ENCODE data around the gene HMGB4. TPM values are rescaled to one million over a fixed set of nuclear protein-coding genes. Genes with fewer than 3 reads are reported as not detected.

The HMGB4 gene
- total RNA-seq, 2 donors from 2014 or later, result not detected

DNA sequence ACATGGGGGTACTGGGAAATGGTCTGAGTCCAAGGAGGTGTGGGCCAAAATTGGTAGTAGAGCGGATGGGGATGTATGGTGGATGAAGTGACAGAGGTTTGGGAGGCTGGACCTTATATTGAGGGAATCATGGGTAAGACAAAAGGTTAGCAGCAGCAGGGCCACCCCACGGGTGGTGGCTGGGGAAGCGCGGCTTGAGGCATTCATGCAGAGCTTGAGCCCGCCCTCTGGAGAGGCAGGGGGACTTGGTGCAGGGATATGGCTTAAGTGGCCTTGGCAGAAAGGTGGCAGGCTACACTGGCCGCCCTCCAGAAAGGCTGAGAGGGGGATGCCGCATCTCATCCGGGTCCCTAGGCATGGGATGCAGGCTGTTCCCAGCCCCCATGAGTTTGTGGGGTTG, 31.5 kb downstream of the HMGB4 start:
- Histone ChIP-seq H3K9ac (ENCODE audit: low read depth in 2 of 2, low read length in 2 of 2) (no peak overlapping the region), H3K27me3 (no peaks in the 10 kb centered on the region), H3K4me3 (no peak overlapping the region), H3K4me1 (no peaks in the 10 kb centered on the region), H3K9me3 (no peaks in the 10 kb centered on the region), H3K27ac (no peak overlapping the region), H3K36me3 (no peaks in the 10 kb centered on the region)
- DNase-seq, result no peak
- TF ChIP-seq, protein P1, sequence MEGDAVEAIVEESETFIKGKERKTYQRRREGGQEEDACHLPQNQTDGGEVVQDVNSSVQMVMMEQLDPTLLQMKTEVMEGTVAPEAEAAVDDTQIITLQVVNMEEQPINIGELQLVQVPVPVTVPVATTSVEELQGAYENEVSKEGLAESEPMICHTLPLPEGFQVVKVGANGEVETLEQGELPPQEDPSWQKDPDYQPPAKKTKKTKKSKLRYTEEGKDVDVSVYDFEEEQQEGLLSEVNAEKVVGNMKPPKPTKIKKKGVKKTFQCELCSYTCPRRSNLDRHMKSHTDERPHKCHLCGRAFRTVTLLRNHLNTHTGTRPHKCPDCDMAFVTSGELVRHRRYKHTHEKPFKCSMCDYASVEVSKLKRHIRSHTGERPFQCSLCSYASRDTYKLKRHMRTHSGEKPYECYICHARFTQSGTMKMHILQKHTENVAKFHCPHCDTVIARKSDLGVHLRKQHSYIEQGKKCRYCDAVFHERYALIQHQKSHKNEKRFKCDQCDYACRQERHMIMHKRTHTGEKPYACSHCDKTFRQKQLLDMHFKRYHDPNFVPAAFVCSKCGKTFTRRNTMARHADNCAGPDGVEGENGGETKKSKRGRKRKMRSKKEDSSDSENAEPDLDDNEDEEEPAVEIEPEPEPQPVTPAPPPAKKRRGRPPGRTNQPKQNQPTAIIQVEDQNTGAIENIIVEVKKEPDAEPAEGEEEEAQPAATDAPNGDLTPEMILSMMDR (IDR thresholded peaks at IDR 0.05), result no peak
- intact Hi-C loops (cut with DNase I), result no loop called here

DNA sequence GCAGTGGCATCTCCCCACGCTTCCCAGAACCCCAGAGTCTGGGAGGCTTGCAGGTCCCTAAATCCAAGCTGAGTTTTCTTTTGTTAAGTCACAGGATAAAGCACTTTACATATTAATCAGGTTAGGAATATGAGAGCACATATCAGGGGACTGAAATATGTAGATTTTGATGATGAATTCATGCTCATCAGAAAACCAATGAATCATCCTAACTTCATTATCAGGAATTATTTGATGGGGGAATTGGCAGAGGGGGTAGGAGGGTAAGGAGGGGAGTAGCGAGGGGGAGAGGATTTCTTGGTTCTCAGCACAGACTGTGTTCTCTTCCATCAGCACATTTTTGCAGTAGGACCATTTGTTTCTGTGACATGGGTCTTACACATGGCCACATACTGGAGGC, 32.1 kb downstream of the HMGB4 start:
- intact Hi-C loops (cut with DNase I), result no loop called here
- Histone ChIP-seq H3K27ac (no peak overlapping the region), H3K9ac (ENCODE audit: low read depth in 2 of 2, low read length in 2 of 2) (no peak overlapping the region), H3K4me3 (no peak overlapping the region), H3K9me3 (no peaks in the 10 kb centered on the region), H3K4me1 (no peaks in the 10 kb centered on the region), H3K27me3 (no peaks in the 10 kb centered on the region), H3K36me3 (no peaks in the 10 kb centered on the region)
- TF ChIP-seq, protein P1 (IDR thresholded peaks at IDR 0.05), result no peak
- DNase-seq, result no peak

DNA sequence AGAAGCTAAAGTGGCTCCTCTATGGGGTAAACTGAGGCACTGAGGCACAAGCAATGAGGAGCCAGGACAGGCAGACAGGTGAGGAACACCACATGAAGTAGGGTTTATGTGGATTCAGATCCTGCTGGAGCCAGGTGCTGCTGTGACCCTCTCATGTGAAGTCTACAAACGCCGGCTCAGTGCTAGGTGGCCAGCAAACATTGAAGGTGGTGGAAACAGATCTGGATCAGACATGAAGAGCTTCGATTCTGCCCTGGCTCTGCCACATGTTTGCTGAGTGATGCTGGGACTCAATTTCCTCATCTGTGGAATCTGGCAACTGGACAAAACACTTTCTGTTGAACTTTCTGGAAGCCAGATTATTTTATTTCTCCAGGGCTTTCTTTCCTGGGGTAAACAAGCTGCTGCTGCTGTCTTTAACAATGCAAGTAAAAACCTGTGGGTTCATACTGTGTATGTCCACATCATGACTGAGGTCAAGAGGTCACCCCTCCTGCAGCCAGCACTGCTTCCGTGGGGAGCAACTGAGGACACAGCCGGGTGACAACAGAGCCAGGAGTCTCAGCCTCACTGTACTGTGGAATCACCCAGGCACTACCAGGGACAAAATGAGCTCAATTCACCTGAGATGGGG, 33.3 kb downstream of the HMGB4 start:
- intact Hi-C loops (cut with DNase I), result no loop called here
- TF ChIP-seq, protein P1 (IDR thresholded peaks at IDR 0.05), result no peak
- Histone ChIP-seq H3K27me3 (no peaks in the 10 kb centered on the region), H3K4me3 (no peak overlapping the region), H3K9ac (ENCODE audit: low read depth in 2 of 2, low read length in 2 of 2) (no peak overlapping the region), H3K36me3 (no peaks in the 10 kb centered on the region), H3K27ac (no peak overlapping the region), H3K4me1 (no peaks in the 10 kb centered on the region), H3K9me3 (no peaks in the 10 kb centered on the region)
- no peak for DNase-seq

DNA sequence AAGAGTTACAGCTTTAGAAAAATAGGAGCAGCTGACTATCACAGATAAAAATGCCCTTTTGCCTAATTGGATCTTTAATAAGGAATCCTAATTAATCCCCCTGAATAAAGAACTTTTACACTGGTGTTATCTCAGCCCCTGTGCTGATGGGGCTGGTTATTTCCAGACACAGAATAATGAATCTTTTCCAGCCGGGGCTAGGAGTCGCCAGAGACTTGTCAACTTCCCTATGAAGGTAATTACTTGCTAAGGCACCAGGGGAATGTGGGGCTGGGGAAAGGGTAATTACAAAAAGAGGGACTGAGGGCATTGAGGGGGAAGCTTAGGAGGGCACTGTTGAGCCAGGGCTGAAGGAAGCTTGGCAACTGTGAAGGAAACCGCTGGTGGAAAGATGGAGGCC, 34.5 kb downstream of the HMGB4 start:
- Histone ChIP-seq H3K9ac (ENCODE audit: low read depth in 2 of 2, low read length in 2 of 2) (no peak overlapping the region), H3K4me1 (no peaks in the 10 kb centered on the region), H3K9me3 (no peaks in the 10 kb centered on the region), H3K4me3 (no peak overlapping the region), H3K27ac (no peak overlapping the region), H3K27me3 (no peaks in the 10 kb centered on the region), H3K36me3 (no peaks in the 10 kb centered on the region)
- no peak for DNase-seq
- intact Hi-C loops (cut with DNase I), result no loop called here
- TF ChIP-seq, protein P1 (IDR thresholded peaks at IDR 0.05), result no peak

DNA sequence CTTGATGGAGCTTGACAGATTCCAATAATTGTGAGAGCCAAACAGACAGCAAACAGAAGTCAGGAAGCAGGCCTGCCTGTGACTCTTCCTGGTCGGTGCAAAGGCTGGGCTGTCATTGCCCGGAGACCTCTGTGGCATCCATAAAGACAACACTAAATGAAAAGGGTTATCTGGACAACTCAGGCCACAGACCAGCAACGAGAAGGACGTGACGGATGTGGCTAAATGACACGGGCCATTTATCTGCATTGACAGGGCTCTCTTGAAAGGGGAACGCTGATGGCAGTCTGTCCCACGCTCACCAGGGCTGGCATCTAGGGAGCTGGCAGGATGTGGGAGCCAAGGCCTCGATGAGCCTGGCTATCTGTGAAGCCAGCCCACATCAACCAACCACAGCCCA, 35.0 kb downstream of the HMGB4 start:
- no peaks in the 10 kb centered on the region for H3K36me3 ChIP-seq
- H3K4me1 ChIP-seq, result no peaks in the 10 kb centered on the region
- H3K27me3 ChIP-seq, result no peaks in the 10 kb centered on the region
- no peak overlapping the region for H3K9ac ChIP-seq (ENCODE audit: low read depth in 2 of 2, low read length in 2 of 2)
- no peak overlapping the region for H3K27ac ChIP-seq
- H3K4me3 ChIP-seq, result no peak overlapping the region
- TF ChIP-seq, protein P1 (IDR thresholded peaks at IDR 0.05), result no peak
- intact Hi-C loops (cut with DNase I), result no loop called here
- no peak for DNase-seq
- H3K9me3 ChIP-seq, result no peaks in the 10 kb centered on the region
